Gastroesophageal sphincter (tissue), 4 donors: ENCODE results near the gene ADGRL1. TPM values are rescaled to one million over a fixed set of nuclear protein-coding genes. Genes with fewer than 3 reads are reported as not detected.
A peak's percentile ranks its signal among the peaks of the same experiment; 100 is the strongest.

Experiments
- ATAC-seq: fragments of 150-250 bp; one replicate; pipeline ENCODE4 v1.9.1; 2016; ENCODE audit warnings: mild to moderate bottlenecking, moderate library complexity
- H3K27ac ChIP-seq, 4 donors: fragments of 200-600 bp; sonication (generic) in 3 of 4; 1 replicate in 3 of 4; 2 replicates in 1 of 4; pipeline ENCODE4 v1.5.1; 2016 to 2019
- H3K27me3 ChIP-seq: fragments of 200-600 bp; sonication (generic); one replicate; pipeline ENCODE4 v1.5.1; 2019
- H3K36me3 ChIP-seq, 2 donors: fragments of 200-600 bp; sonication (generic); one replicate each; pipeline ENCODE4 v1.5.1; 2019; ENCODE audit warnings: control low read depth in 1 of 2
- H3K4me1 ChIP-seq, 3 donors: fragments of 200-600 bp; sonication (generic); 1 replicate in 2 of 3; 2 replicates in 1 of 3; pipeline ENCODE4 v1.5.1; 2016 to 2019; ENCODE audit warnings: control low read depth in 2 of 3
- H3K4me3 ChIP-seq, 2 donors: fragments of 200-600 bp; sonication (generic); one replicate each; pipeline ENCODE4 v1.5.1; 2019; ENCODE audit warnings: mild to moderate bottlenecking in 1 of 2, moderate library complexity in 1 of 2
- H3K9me3 ChIP-seq, 3 donors: fragments of 200-600 bp; sonication (generic); one replicate each; pipeline ENCODE4 v1.5.1; 2017 to 2019; ENCODE audit warnings: control low read depth in 2 of 3
- EP300 ChIP-seq: sonication (generic); formaldehyde crosslinking; IDR thresholded peaks from one replicate; pipeline ENCODE4 v1.6.1; 2017; ENCODE audit warnings: antibody characterized with exemption, mild to moderate bottlenecking
- POLR2A ChIP-seq, 2 donors: fragments of 450-650 bp; IDR thresholded peaks; one replicate each; pipeline ENCODE4 v1.6.1; 2017; ENCODE audit warnings: antibody characterized with exemption in 2 of 2, mild to moderate bottlenecking in 2 of 2, moderate library complexity in 1 of 2
- POLR2AphosphoS5 ChIP-seq: sonication (generic); formaldehyde crosslinking; IDR thresholded peaks from one replicate; pipeline ENCODE4 v1.6.1; 2017; ENCODE audit warnings: antibody characterized with exemption
- WGBS, 2 donors: methylation state at CpG; one replicate each; pipeline ENCODE4 v1.1.5; 2018; ENCODE audit warnings: low coverage in 1 of 2; 5-methylcytosine and 5-hydroxymethylcytosine counted together
- total RNA-seq, 4 donors: library from RNA; depleted of rRNA; stranded (reverse); fragments of >200 nt; gene quantifications; one replicate each; pipeline ENCODE4 v1.1.0, GENCODE V29; 2016
- TF ChIP-seq, protein P1 (sequence below), 4 experiments: fragments of 200-600 bp in 2 of 4; fragments of 450-650 bp in 2 of 4; sonication (generic) in 1 of 4; IDR thresholded peaks; one replicate each; pipeline ENCODE4 v1.5.1; 2017 to 2019; ENCODE audit warnings: antibody characterized with exemption in 4 of 4, mild to moderate bottlenecking in 2 of 4, moderate library complexity in 2 of 4

ADGRL1 gene
- total RNA-seq, 4 donors from 2014 or later, result 13.3 to 47.9 (median 21.1) TPM

DNA sequence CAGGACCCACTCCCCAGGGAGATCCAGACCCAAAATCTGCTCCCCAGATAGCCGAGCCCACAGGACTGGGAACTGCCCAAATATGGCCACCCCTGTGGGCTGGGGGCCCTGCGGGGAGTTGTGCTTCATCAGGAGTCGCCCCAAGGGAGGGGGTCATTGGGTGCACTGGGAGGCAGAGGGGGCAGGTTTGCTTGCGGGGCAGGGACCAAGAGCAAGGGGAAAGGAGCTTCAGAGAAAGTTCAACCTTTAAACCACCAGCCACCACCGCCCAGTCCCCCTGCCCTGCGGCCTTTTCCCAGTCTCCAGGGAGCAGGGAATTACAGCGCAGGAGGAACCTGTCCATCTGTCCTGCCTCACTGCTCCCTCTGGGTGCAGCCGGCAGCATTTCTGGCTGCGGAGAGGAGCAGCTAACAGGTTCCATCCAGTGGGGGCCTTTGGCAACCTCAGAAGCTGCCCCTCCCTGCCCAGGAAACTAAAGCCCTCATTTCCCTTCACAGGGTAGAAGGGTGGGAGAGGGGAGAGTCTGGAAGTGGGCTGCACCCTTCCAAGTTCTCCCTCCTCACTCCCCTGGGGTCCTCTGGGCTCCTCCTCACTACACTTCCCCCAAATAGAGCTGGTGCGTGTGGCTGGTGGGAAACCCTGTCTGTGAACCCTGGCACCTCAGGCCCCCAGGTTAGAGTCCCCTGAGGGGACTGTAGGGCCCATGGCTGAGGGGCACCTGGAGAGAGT, 55.8 kb downstream of the ADGRL1 start:
- peaks cover 3 to 35% (median 23%) of the 10 kb centered on the region in 3 donors for H3K4me1 ChIP-seq
- H3K27me3 ChIP-seq, result no peaks in the 10 kb centered on the region
- no peak for ATAC-seq
- 27% methylated on average over 5 of the region's 10 CpGs; no CpG with 5 or more reads in 1 of the 2 donors for WGBS, 2 donors
- peak overlapping the region in 1 of 2 donors; percentile 34 for H3K4me3 ChIP-seq
- TF ChIP-seq, protein P1, sequence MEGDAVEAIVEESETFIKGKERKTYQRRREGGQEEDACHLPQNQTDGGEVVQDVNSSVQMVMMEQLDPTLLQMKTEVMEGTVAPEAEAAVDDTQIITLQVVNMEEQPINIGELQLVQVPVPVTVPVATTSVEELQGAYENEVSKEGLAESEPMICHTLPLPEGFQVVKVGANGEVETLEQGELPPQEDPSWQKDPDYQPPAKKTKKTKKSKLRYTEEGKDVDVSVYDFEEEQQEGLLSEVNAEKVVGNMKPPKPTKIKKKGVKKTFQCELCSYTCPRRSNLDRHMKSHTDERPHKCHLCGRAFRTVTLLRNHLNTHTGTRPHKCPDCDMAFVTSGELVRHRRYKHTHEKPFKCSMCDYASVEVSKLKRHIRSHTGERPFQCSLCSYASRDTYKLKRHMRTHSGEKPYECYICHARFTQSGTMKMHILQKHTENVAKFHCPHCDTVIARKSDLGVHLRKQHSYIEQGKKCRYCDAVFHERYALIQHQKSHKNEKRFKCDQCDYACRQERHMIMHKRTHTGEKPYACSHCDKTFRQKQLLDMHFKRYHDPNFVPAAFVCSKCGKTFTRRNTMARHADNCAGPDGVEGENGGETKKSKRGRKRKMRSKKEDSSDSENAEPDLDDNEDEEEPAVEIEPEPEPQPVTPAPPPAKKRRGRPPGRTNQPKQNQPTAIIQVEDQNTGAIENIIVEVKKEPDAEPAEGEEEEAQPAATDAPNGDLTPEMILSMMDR (IDR thresholded peaks at IDR 0.05), result peak in 2 of 4 experiments; percentile 21 to 27
- TF ChIP-seq POLR2A (IDR thresholded peaks at IDR 0.05), result no peak
- TF ChIP-seq POLR2AphosphoS5, result no peak
- TF ChIP-seq EP300, result no peak
- H3K27ac ChIP-seq, result peak overlapping the region; percentile 27 to 84 (median 80)
- H3K36me3 ChIP-seq, result peaks cover 0 to 46% of the 10 kb centered on the region in 2 donors
- H3K9me3 ChIP-seq, result no peaks in the 10 kb centered on the region

GRCh38 chr19:14149509-14149994, 56.4 kb downstream of the ADGRL1 start:
- TF ChIP-seq, protein P1 (IDR thresholded peaks at IDR 0.05), result no peak
- TF ChIP-seq POLR2A (IDR thresholded peaks at IDR 0.05) (no peak), EP300 (no peak), POLR2AphosphoS5 (no peak)
- Histone ChIP-seq H3K27me3 (no peaks in the 10 kb centered on the region), H3K27ac (peak overlapping the region; percentile 27 to 84 (median 80)), H3K36me3 (peaks cover 0 to 39% of the 10 kb centered on the region in 2 donors), H3K4me1 (peaks cover 3 to 35% (median 23%) of the 10 kb centered on the region in 3 donors), H3K9me3 (no peaks in the 10 kb centered on the region), H3K4me3 (peak overlapping the region in 1 of 2 donors; percentile 34)
- WGBS, 2 donors, result 0% methylated on average over 4 to 14 of the region's 21 CpGs
- ATAC-seq, result peak; percentile 68

DNA sequence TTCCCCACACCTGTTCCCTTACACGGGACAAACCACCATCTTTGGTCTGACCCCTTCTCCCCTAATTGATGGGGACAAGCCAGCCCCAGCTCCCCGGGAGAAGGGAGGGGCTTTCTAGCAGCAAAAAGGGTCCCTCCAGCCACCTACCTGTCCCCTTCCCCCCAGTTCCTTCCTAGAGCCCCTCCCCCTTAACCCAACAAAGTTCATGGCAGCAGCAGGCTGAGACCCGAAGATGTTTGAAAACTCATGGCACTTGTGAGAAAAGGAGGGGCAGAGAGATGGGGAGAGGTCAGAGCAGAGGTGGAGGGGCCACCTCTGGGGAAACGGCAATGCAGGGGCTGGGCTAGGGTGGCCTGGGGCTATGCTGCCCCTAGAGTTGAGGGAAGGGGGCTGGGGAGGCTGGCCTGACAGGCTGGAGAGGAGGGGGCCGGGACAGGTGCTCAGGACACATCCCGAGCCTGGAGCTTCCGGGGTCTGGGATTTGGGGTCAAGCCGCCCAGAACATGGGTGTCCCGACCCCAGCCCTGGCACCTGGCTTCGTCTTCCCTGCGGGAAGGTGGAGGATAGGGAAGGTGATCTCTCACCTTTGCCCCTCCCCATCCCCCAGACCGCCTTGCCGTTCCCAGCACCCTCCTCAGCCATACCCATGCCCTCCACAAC, 57.1 kb downstream of the ADGRL1 start:
- Histone ChIP-seq H3K4me1 (peaks cover 3 to 35% (median 23%) of the 10 kb centered on the region in 3 donors), H3K4me3 (peak overlapping the region in 1 of 2 donors; percentile 34), H3K27me3 (no peaks in the 10 kb centered on the region), H3K9me3 (no peaks in the 10 kb centered on the region), H3K36me3 (peaks cover 0 to 32% of the 10 kb centered on the region in 2 donors), H3K27ac (peak overlapping the region; percentile 21 to 84 (median 80))
- ATAC-seq, result peak; percentile 10
- 49% methylated on average over 6 of the region's 13 CpGs; no CpG with 5 or more reads in 1 of the 2 donors for WGBS, 2 donors
- TF ChIP-seq EP300, result no peak
- no peak for TF ChIP-seq POLR2AphosphoS5
- TF ChIP-seq POLR2A (IDR thresholded peaks at IDR 0.05), result no peak
- TF ChIP-seq, protein P1 (IDR thresholded peaks at IDR 0.05), result no peak

DNA sequence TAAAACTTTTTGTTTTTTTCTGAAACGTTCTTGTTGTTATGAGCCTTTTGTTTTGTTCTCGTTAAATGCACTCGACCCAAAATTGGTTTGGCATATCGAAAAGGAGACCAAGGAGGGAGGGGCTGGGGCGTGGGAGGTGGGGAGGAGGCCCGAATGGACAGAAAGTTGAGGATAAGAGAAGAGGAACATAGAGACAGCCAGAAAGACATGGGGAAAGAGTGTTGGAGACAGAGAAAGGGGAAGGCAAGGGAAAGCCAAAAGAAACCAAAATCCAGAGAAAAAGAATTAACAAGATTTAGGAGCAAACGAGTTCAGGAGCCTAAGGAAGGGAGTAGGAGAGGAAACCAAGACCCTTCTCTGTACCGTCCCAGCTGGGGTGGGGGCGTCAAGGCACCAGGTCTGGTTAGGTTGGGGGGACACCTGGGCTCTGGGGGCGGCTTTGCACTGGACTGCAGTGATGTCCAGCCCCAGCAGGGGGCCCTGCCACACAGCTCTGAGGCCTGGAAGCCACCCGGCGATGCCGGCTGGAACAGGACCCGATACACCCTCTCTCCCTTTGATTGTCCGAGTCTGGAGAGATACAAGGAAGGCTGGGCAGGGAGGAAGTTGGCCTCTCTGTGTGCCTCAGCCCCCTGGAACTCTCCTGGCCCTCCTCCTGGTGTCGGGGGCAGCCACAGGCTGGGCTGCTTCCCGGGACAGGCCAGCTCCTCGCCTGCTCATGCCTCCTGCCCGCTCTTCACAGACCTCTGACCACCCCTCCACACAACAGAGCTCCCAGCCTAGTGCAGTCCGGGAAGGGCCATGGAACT, 58.0 kb downstream of the ADGRL1 start:
- no peak for TF ChIP-seq POLR2A (IDR thresholded peaks at IDR 0.05)
- TF ChIP-seq, protein P1 (IDR thresholded peaks at IDR 0.05), result peak in 3 of 4 experiments; percentile 89 to 95 (median 91)
- Histone ChIP-seq H3K27me3 (no peaks in the 10 kb centered on the region), H3K4me3 (no peak overlapping the region), H3K9me3 (no peaks in the 10 kb centered on the region), H3K36me3 (peaks cover 0 to 24% of the 10 kb centered on the region in 2 donors), H3K27ac (peak overlapping the region in 3 of 4 donors; percentile 76 to 84 (median 83)), H3K4me1 (peaks cover 3 to 35% (median 23%) of the 10 kb centered on the region in 3 donors)
- WGBS, 2 donors, result 20% methylated on average over 1 to 18 of the region's 20 CpGs
- ATAC-seq, result peak; percentile 84
